GM10266 (cell line): ENCODE data around the gene CWF19L1.

ENCODE experiments used
- DNase-seq: peaks from one replicate; pipeline ENCODE4 v3.0.0; 2012; ENCODE audit errors: extremely low spot score
- TF ChIP-seq, protein P1 (sequence below): IDR thresholded peaks from 2 replicates; pipeline ENCODE4 v1.5.1; 2012; ENCODE audit warnings: mild to moderate bottlenecking, low read depth; ENCODE audit not compliant: control insufficient read depth, insufficient read depth; ENCODE audit errors: missing control alignments

Gene CWF19L1

GRCh38 chr10:100209303-100209702, 58.1 kb downstream of the CWF19L1 start:
- no peak for DNase-seq
- TF ChIP-seq, protein P1, sequence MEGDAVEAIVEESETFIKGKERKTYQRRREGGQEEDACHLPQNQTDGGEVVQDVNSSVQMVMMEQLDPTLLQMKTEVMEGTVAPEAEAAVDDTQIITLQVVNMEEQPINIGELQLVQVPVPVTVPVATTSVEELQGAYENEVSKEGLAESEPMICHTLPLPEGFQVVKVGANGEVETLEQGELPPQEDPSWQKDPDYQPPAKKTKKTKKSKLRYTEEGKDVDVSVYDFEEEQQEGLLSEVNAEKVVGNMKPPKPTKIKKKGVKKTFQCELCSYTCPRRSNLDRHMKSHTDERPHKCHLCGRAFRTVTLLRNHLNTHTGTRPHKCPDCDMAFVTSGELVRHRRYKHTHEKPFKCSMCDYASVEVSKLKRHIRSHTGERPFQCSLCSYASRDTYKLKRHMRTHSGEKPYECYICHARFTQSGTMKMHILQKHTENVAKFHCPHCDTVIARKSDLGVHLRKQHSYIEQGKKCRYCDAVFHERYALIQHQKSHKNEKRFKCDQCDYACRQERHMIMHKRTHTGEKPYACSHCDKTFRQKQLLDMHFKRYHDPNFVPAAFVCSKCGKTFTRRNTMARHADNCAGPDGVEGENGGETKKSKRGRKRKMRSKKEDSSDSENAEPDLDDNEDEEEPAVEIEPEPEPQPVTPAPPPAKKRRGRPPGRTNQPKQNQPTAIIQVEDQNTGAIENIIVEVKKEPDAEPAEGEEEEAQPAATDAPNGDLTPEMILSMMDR, result no peak

DNA sequence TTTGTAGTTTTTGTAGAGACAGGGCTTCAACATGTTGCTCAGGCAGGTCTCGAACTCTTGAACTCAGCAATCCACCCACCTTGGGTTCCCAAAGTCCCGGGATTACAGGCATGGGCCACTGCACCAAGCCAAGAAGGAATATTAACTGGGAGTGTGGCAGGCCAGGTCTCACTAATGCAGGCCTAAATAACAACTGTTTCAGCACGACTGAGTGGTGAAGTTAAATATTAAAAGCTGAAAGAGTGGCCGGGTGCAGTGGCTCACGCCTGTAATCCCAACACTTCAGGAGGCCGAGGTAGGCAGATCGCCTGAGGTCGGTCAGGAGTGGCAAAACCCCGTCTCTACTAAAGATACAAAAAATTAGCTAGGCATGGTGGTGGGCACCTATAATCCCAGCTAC, 59.2 kb downstream of the CWF19L1 start:
- TF ChIP-seq, protein P1, result no peak
- no peak for DNase-seq

- TF ChIP-seq, protein P1, result no peak
- no peak for DNase-seq
Observed at GRCh38 chr10:100204370-100204769, 63.1 kb downstream of the CWF19L1 start.

- DNase-seq, result no peak
- TF ChIP-seq, protein P1, result no peak
Observed at GRCh38 chr10:100201549-100201948, 65.9 kb downstream of the CWF19L1 start.

DNA sequence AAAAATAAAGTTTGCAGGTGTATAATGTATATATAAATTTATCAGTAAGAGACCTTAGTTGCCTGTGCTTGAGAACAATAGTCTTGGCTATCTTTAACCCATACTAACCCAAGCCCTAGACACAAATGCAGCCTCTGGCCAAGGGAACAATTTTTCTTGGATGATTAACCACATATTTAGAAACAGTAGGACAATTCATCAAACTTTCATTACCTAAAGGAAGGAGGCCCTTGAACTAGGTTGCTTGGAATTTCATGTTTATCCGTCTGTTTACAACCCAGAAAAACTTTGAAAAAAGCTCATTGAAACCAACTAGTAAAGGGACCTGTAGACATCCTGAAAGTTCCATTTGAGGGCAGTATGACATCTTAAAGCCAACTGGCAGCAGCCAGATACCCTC, 72.7 kb downstream of the CWF19L1 start:
- TF ChIP-seq, protein P1, result no peak
- no peak for DNase-seq

GRCh38 chr10:100192350-100192749, 75.1 kb downstream of the CWF19L1 start:
- DNase-seq, result no peak
- TF ChIP-seq, protein P1, result no peak

DNA sequence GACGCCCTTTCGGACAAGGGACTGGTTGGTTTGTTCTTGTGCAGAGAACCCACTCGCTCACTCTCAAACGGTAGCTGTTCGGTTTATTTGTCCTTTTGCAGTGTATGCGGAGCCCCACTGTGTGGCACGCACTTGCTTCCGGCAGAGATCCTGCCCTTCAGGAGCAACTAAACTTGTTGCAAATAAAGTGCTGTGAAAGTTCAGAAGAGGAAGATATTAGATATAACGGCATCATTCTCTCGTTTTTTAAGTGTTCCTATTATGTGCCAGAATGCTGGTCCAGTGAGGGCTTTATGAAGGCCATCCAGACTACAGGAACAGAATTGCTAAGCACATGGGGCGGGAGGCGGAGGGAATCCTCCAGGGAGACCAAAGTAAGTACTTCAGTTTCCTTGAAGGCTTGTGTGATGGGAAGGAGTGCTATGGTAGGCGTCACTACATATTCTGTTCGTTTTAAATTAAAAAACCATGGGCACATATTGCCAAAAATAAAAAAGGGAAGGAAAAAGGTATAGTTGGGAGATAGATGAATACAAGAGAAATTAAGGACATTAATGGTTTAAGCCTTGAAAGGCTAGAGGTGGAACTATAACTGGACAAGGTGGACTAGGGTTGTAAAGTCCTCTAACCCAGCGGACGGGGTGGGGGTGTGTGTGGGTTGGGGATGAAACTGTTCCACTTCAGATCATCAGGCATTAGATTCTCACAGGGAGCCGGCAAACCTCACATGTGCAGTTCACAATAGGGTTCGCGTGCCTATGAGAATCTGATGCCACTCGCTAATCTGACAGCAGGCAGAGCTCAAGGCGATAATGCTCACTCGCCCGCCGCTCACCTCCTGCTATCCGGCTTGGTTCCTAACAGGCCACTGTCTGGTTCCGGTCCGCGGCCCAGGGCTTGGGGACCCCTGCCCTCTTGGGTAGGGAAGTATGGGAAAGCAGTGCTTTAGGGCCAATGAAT, 80.9 kb downstream of the CWF19L1 start:
- DNase-seq, result peak; percentile 33
- TF ChIP-seq, protein P1, result no peak
